Embryonic facial prominence (tissue), 1 donor: ENCODE measurements around the gene SNAPC2.

Experiments used
- DNase-seq: peaks from one replicate; pipeline ENCODE4 v3.0.0-alpha.2; 2016; ENCODE audit errors: extremely low spot score

The SNAPC2 gene, protein sequence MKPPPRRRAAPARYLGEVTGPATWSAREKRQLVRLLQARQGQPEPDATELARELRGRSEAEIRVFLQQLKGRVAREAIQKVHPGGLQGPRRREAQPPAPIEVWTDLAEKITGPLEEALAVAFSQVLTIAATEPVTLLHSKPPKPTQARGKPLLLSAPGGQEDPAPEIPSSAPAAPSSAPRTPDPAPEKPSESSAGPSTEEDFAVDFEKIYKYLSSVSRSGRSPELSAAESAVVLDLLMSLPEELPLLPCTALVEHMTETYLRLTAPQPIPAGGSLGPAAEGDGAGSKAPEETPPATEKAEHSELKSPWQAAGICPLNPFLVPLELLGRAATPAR

DNA sequence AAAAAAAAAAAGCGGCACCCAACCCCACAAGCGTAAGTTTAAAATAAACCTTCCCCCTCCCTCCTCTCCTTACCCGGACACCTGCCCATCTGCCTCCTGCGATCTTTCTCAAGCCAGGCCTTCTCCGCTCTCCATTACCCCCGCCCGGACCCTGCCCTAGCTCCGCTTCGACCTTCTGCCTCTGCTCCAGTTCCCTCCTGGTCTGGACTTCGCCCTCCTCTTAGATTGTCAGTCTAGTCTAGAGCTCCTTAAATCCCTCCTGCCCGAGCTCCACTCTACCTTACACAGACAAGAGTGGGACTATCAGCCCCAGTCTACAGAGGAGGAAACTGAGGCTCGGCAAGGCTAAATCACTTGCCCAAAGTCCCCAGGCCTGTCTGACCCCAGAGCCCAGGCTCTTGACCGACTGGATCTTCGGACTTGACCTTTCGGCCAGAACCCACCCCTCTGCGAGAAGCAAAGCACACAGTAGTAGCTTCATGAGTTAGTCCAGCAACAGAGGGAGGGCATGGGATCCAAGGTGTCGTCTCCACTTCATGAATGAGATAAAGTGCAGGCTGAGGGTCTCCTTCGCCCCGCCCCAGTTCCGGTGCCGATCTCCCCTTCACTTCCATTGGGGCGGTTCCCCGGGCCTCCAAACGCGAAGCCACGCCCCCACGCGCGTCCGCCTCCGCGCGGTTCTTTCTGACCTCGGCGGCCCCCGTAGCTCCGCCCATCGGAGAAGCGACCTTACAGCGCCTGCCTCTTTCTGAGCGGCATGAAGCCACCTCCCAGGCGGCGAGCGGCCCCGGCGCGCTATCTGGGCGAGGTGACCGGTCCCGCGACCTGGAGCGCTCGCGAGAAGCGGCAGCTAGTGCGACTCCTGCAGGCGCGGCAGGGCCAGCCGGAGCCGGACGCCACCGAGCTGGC lies at the start of gene SNAPC2:
Gene SNAPC2, plus strand, starts transcription at position 729 of the 909 bp plus-strand sequence. Its CDS starts 29 bp downstream, at position 758.
- peak; percentile 82 for DNase-seq

DNA sequence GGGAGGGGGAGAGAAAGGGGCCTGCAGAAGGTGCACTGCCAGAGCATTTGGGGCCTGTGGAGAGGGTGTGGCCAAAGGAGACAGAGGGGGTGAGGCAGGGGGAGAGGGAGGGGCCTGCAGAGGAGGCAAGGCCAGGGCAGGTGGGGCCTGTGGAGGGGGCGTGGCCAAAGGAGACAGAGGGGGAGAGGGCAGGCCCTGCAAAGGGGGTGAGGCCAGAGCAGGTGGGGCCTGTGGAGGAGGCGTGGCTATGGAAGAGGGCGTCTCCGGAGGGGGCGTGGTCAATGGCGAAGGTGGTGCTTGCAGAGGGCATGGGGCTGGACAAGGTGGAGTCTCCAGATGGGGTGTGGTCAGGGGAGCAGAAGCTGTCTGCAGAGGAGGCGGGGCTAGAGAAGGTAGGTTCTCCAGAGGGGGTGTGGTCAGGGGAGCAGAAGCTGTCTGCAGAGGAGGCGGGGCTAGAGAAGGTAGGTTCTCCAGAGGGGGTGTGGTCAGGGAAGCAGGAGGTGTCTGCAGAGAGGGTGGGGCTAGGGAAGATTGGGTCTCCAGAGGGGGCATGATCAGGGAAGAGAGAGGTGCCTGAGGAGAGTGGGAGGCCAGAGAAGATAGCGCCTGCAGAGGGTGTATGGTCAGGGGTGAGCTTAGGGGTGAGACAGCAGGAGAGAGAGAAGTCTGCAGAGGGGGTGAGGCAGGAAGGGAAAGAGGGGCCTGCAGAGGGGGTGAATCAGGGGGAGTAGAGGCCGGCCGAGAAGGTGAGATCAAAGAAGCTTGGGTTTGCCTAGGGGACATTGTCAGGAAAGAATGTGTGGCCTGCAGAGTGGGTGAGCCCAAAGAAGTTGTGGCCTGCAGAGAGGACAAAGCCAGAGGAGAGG lies 49.3 kb upstream of the SNAPC2 start:
- no peak for DNase-seq

DNA sequence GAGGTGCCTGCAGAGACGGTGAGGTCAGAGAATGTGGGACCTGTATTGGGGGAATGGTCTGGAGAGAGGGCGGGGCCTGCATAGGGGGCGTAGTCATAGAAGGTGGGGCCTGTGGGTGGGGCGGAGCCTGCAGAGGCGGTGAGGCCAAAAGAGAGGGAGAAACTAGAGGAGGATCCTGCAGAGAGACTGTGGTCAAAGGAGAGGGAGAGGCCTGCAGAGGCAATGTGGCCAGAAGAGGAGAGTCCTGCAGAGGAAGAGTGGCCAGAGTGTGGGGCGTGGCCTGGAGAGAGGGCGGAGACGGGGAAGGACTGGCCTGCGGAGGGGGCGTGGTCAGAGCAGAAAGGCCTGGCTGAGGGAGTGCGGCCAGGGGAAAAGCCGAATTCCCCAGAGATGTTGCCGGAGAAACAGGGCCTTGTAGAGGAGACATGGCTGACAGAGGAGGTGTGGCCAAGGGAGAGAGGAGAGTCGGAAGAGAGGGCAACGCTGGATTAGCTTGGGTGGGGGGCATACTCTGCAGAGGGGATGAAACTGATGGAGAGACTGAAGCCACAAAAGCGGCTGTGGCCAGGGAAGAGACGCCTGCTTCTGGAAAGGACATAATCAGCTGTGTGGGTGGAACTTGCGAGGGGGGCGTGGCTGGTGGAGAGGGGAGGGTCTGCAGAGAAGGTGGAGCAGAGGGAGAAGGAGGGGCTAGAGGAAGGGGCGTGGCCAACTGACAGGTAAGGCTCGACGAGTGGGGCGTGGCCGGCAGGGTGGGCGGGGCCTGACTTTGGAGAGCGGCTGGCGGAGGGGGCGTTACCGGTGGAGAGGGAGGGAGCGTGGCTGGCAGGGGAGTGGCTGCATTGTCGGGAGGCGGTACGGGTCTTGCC lies 48.5 kb upstream of the SNAPC2 start:
- peak; percentile 60 for DNase-seq

DNA sequence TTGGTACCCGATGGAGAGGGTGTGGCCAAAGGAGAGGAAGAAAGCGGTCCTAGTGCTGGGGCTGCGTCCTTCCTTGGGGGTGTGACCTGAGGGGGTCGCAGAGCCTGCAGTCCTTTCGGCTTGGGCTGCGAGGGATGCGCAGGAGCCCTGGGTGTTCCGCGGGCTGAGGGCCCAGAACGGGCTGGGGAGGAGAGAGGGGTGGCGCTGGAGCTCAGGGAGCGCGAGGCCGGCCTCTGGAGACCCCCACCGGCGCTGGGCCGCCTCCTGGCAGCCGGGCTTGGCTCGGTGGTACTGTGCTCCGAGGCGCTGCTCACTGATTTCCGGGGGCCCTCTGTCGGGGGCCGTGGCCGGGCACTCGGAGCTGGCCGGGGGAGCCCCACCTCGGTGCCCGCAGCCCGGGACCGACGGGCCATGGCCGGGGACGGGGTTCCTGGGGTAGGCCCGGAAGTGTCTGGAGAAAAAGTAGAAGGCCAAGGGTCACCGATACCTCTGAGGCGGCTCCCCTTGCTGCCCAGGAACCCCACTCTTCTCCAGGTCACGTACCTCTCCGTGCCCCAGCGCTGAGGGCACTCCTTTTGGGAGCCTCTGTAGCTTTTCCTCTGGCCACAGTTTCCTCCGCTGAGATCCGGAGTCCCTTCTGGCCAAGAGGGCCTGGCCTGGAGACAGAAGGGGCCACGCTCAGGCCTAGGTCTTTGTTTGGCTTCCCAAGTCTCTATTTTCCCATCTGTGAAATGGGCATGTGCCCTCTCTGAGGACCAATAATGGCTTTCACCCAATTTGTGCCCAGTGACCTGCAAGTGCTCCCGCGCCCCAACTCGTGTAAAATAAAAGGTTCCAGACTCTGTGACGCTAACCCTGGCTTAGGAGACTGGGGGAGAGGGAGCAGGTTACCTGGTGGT lies 47.6 kb upstream of the SNAPC2 start:
- no peak for DNase-seq

DNA sequence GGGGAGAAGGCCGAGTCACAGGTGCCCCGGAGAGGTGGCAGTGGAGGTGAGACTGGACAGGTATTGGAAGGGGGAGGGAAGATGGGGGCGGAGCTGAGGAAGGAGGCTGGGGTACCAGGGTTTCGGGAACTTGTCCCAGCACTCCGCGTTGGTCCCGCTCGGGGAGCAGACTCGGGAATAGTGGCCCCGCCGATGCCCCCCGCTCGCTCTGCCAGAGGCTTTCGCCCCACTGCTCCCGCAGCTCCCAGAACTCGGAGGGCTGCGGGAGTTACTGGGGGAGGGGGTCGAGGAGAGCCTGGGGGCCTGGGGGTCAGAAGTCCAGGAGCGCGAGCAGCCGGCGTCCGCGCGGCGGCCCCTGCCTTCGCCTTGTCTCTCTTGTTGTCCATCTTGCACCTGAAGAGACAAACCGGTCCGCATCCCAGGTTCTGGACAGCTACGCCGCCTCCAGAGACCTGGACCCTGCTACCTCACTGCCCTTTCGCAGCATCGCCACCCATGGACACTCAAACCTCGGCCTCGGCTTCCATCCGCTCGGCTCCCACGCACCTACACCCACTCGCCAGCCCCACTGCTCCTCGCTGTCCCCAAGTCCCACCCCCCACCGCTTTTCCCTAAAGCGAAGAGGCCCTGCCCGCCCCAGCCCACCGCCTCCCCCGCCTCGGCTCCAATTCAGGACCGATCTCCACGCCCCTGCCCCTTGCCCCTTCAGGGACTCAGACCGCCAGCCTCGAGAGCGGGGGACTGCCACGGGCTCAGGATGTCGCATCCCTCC lies 46.6 kb upstream of the SNAPC2 start:
- DNase-seq = no peak

DNA sequence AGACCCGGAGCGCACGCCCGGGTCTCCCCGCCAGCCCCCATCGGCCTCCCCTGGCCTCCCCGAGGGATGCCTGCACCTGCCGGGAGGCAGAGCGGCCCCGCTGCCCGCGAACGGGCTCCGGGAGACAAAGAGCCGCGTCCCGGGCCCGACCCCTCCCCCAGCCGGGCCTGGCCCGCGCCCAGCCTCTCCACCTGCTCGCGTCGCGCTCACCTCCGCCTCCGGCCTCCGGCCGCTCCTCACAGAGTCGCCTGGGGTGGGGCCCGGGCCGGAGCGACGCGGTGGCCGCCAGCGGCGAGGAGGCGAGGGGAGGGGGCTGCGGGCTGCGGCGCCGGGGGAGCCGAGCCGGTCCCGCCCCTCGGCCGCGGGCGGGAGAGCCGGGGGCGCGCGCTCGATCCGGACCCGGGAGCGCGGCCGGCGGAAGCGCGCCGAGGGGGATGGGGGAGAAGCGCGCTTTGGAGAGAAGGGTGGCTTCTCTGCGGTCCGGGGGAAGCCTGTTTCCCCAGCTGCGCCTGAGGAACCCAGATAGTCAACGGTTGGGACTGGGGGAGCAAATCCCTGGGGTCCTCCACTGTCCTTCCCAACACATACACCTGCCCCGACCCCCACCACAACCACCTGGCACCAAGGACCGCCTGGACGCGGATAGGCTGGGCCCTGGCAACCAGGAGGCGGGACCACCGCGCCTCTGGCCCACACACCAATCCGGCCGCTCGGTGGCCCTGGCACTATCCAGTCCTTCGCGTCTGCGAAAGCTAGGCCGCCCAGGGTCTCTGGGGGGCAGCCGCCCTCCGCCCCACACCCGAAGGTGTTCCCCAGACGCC lies 45.9 kb upstream of the SNAPC2 start, which contains the start of gene PRR36:
Gene PRR36, minus strand, starts transcription at position 315 of the 821 bp plus-strand sequence. CDS start 701 bp downstream, outside the sequence.
- DNase-seq = no peak

DNA sequence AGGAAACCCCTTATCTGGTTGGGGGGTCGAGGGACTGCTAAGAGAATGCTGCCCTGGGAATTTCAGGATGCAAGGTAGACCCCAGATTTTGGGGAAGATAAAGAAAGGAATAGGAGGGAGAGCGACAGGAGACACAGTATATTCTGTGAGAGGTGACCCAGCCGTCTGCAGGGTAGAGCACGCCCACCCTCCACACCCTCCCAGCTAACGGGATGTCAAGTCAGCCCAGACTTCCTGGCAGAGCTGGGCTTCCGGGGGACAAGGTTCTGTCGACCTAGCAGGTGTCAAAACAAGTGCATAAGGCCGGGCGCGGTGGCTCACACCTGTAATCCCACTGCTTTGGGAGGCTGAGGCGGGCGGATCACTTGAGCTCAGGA lies 45.3 kb upstream of the SNAPC2 start:
- no peak for DNase-seq

DNA sequence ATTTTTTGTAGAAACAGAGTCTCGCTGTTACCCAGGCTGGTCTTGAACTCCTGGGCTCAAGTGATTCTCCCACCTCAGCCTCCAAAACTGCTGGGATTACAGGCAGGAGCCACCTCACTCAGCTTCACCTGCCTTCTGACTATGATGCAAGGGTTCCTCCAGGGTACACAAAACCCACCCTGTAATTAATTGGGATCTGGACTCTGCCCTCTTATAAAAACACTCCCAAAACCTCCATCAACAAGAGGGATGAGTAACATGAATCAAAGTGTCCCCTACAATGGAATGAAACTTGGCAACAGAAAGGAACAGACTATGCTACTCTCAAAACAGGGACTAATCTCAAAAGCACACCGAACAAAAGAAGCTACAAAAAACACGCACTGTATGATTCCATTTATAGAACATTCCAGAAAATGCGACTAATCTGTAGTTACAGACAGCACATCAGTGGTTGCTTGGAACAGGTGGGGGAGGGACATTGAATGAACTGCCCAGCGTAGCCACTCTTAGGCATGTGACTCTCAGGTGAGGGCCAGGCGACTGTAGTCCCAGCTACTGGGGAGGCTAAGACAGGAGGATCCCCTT lies 42.8 kb upstream of the SNAPC2 start:
- no peak for DNase-seq

DNA sequence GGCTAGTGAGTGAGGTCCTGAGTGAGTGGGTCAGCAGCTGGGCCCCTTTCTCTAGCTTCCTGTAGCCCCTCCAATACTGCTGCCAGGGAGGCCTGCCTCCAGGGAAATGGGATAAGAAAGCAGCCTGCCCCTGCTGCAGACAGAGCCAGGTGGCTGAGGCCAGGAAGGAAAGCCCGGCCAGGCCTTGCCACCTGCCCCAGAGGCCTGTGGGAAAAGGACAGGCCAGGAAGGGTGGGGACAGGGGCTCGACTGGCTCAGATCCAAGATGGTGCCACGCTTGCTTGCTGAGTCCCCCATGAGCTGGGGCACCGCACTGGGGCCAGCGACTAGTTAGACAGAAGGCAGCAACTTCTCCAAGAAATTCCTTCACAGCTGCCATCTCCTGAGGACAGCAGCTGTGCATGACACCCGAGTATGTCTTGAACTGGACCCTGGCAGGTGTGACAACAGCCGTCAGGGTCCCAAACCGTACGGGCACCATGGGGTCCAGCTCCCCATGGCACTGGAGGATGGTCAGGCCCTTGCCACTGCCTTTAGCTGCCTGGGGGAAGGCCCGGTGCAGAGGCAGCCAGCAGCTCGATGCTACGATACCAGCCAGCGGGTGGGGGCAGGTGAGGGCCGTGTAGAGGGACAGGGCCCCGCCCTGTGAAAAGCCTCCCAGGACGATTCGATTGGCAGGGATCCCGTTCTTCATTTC lies 40.9 kb upstream of the SNAPC2 start:
- no peak for DNase-seq

DNA sequence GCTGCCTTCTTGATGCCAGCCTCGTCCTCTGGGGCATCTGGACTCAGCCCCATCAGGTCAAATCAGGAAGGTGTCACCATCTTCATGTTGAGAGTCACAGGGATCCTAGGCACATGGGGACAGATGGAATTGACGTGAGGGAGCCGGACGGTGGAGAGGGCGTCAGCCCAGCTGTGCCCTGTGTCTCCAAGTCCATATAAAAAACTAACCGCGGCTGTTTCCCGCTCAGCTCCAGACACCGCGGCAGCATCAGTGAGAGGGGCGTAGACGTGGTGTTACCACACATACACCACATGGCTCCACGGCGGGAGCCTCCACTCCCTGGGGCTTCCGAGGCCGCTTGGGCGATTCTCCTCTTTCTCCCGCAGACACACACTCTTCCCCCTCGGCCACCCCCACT lies 40.3 kb upstream of the SNAPC2 start:
- no peak for DNase-seq

DNA sequence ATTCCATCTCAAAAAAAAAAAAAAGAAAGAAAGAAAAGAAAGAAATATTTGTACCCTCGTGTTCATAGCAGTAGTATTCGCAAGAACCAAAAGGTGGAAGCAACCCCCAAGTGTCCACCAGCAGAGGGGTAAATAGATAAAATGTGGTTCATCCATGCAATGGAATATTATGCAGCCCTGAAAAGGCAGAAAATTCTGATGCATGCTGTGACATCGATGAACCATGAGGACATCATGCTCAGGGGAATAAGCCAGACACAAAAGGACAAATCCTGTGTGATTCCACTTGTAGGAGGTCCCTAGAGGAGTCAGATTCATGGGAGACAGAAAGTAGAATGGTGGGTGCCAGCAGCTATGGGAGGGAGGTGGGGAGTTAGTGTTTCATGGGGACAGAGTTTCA lies 38.2 kb upstream of the SNAPC2 start:
- DNase-seq = no peak

DNA sequence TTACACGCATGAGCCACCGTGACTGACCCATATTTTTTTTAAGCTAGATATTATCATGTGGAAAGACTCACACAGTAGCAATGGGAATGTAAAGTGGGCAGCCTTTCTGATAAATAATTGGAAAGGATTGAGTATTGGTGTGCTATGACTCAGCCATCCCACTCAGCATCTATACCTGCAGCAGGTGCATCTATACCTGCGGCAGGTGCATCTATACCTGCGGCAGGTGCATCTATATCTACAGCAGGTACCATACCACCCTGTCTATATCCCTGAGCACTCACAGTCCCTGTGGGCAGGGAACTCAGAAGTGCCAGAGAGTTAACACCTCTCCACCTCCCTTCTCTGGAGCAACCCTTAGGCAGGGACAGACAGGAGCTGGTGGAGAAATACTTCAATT lies 37.0 kb upstream of the SNAPC2 start:
- no peak for DNase-seq

DNA sequence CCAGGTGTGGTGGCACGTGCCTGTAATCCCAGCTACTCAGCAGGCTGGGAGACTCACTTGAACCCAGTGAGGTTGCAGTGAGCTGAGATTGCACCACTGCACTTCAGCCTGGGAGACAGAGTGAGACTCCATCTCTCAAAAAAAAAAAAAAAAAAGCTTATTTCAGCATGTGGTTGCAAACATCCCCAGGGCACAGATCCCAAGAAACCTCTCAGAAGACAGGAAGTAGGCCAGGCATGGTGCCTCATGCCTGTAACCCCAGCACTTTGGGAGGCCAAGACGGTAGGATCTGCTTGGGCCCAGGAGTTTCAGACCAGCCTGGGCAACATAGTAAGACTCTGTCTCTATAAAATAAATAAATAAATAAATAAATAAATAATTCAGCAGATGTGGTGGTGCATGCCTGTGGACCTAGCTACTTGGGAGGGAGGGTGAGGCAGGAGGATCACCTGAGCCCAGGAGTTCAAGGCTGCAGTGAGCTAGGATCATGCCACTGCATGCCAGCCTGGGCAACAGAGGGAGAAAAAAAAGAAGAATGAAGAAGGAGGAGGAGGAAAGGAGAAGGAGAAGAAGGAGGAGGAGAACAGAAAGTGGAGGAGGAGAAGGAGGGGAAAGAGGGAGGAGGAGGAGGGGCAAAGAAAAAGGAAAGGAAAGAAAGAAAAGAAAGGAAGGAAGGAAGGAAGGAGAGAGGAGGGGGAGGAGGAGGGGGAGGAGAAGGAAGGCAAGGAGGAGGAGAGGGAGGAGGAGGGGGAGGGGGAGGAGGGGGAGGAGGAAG lies 36.2 kb upstream of the SNAPC2 start:
- no peak for DNase-seq

DNA sequence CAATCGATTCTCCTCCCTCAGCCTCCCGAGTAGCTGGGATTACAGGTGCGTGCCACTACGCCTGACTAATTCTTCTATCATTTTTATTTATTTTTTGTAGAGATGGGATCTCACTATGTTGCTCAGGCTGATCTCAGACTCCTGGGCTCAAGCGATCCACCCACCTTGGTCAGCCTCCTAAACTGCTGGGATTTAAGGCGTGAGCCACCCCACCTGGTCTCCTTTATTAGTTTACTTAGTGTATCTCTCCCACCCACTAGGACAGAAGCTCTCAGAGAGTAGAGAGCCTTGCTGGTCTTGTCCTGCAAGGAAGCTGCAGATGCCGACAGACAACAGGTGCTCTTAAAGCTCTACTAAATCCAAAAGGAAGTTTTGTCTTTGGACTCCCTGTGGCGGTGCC lies 34.3 kb upstream of the SNAPC2 start:
- DNase-seq = no peak

DNA sequence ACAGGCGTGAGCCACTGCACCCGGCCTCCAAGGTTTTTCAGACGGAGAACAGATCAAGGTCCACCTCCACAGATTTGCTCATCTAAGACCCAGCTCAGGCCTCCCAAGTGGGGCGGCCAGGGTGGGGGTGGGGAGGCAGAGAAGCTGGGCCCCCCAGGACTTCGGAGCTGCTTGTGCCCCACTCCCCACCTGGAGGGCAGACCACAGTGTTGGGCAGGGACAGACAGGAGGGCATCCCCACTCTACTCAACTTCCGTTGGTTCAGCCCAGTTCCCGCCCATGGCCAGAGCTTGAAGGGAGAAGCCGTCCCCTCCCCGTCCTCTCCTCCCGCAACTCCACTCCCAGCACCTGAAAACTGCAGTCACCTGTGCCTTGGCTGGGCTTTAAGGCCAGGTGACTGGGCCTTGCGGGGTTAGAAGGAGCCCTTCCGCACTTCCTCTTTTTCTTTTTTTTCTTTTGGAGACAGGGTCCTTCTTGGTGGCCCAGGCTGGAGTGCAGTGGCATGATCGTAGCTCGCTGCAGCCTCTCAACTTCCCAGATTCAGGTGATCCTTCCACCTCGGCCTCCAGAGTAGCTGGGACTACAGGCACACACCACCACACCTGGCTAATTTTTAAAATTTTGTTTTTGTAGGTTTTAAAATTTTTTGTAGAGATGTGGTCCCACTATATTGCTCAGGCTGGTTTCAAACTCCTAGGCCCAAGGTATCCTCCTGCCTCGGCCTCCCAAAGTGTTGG lies 32.6 kb upstream of the SNAPC2 start:
- no peak for DNase-seq
